NCI-H1694 (cell line): ENCODE measurements around the gene DEDD.

Experiments
- DNase-seq: peaks from one replicate; lab custom pipeline; 2025; lab: John Stamatoyannopoulos, UW

DEDD gene

DNA sequence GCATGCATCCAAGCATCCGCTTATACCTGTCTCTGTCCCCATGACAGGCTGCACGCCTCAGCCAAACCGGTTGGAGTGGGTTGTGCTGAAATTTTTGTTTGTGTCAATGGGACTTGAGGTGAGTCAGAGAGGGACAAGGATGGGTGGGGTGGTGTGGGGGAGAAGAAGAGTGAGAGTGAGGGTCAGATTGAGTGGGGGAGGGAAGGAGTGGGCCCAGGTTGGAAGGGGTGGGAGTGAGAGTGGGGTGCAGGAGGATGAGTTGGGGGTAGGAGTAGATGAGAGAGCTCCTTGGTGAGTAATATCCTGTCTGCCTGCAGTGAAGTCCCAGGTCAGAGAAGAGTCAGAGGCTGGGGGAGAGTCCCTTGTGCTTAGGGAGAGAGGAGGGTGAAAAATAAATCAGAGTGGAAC is 39.8 kb downstream of the DEDD start:
- DNase-seq, result no peak

GRCh38 chr1:161091796-161092507 is 40.5 kb downstream of the DEDD start:
- DNase-seq, result no peak

DNA sequence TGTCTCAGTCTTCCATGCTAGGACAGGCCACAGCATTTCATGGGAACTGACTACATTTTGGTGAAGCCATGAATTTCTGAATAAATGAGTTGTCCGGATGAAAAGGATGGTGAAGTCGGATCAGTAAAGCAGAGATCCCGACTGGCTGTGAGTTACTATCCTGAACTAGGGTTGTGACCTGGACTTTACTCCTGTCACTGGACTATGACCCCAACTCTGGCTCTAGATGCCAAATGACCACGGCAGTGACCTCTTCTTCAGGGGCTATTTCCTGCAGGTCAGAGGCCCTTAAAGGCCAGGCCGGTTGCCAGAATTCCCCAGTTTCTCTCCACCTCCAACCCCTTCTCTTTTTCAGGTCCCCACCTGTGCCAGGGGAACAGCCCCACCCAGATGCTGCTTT is 41.4 kb downstream of the DEDD start:
- DNase-seq, result no peak

DNA sequence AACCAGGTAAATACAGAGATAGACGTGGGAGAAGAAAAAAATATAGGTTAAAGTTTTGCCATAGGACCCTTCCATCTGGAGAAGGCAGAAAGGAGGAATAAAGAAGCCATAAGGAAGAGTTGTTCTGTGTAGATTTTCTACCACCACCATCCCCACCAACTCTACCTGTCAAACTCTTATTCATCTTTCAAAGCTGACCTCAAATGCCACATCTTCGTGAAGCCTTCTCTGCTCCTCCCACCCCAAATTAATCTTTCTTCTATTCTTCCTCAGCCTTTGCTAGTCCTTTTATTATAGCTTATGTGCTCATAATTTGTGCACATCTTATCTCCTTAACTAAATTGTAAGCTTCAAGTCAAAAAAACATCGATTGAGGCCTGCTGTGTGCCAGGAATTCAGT is 41.9 kb downstream of the DEDD start:
- DNase-seq, result no peak

GRCh38 chr1:161089938-161090337 is 42.5 kb downstream of the DEDD start:
- no peak for DNase-seq

GRCh38 chr1:161089251-161089924 is 43.1 kb downstream of the DEDD start, which contains the start of gene NECTIN4:
Gene NECTIN4 (minus strand): TSS chr1:161089558. CDS start chr1:161089296, 262 bp downstream.
- no peak for DNase-seq

GRCh38 chr1:161088587-161089110 is 43.8 kb downstream of the DEDD start:
- no peak for DNase-seq

- no peak for DNase-seq
Measured at GRCh38 chr1:161086457-161086856, 46.0 kb downstream of the DEDD start.

- DNase-seq, result no peak
Measured at GRCh38 chr1:161085165-161085564, 47.3 kb downstream of the DEDD start.

DNA sequence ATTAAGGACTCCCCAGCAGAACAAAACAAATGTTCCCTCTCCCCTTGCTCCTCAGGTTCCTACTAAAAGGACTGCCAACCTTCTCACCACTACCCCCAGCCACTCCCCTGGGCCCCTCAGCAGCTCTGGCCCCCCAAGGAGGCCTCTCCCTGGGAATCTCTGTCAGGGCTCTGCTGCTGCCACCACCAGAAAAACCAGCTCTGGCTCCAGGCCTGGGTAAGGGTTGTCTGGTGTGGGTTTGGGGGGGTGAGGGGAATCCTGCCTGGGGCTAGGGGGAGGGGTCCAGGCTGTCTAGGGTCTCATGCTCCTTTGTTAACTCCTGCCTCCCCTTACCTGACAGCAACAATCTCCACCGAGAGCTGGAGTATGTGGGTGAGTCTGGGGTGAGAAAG is 47.9 kb downstream of the DEDD start:
- DNase-seq, result no peak

DNA sequence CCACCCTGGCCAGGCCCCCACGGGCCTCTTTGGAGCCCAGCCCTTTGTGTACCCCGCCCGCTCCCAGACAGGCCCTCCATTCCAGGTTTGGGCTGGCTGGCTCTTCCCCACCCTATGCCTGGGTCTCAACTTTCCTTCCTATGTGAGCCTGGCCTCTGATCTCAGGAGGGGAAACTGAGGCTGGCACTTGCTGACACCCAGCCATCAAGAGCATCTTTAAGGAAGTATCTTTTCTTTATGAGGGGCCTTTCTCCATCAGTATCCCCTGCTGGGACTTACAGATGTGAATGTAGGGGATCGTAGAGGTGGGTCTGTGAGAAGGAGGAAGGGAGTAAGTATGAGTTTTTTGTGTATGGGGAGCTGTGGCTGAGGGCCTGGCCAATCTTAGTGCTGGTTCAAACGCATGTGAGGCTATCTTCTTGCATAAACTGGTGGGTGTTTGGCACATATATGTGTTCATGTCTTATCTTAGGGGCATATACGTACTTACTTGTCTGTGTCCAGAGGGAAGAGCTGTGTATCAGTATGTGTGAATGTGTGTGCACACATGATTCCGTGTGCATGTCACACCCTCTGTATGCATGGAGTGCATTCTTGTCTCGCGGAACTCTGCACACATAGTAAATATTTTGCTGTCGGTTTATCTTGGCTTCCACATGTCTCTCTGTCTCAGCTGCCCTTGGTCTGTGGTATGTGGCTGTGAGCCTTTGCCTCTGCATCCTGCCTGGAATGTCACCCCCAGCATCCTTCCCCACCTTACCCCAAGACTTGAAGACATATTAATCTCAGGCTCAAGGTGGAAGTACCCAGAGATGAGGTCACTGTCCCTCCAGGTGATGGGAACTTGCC is 48.5 kb downstream of the DEDD start:
- no peak for DNase-seq

DNA sequence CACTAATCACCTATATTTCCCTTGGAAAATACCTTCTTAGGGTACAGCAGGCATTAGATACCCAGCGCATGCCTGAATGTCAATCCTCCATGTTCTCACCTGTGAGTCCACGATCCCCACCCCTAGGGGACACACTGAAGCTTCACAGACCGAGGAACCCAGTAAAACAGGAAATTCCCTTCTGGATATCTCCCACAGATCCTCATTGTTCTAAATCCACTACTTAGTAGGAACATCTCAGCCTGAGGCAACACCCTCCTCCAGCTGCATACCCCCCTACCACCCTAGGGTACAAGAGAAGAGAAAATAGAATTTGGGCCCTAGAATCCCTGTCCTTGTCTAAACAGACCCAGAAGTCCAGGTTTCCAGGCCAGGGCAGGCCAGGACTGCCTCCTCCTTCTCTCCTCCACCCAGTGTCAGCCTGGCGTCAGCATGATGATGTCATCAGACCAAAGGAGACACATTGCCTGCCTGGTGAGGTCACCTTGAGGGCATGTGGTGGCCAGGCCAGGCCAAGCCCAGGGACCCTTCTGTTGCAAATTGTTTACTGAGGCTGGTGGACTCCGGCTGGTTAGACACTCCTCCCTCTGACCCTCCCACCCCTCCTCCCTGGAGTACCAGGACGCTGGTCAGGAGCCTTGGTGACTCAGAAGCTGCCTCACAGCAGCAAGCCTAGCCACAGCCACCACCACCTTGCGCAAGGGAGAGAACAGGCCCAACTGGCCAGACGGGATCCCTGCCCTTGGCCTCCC is 49.3 kb downstream of the DEDD start:
- no peak for DNase-seq

DNA sequence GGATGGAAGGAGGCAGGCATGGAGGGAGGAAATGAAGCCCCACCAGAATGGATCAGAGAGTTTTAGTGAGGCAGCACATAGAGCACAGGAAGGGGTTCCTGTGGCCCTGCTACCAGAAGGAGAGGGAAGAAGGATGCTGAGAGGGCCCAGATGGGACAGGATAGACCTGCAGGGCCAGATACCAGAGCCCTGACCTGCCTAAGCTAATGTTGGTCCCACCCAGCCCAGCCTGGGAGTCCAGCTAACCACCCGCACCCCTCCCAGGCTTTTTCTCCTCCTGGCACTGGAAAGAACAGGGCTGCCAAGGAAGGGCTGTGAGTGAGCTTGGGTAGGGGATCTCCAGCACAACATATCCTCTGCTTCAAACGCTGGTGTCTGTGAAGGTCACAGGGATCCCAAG is 50.0 kb downstream of the DEDD start:
- DNase-seq, result no peak

DNA sequence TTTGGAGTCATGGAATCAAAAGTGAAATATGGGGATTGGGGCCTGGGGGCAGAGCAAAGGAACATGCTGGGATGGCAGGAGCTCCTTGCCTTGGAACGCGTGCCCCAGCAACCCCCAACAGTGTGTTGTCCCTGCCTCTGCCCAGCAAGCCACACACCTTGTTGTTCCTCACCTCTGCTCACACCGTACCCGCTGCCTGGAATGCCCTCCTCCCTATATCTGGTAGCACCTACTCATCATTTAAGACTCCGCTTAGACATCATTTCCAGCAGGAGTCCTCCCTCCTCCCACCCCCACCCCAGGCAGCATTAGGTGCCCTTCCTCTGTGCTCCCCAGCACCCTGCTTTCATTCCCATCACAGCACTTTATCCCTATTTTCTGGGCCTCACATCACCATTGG is 50.9 kb downstream of the DEDD start:
- no peak for DNase-seq

DNA sequence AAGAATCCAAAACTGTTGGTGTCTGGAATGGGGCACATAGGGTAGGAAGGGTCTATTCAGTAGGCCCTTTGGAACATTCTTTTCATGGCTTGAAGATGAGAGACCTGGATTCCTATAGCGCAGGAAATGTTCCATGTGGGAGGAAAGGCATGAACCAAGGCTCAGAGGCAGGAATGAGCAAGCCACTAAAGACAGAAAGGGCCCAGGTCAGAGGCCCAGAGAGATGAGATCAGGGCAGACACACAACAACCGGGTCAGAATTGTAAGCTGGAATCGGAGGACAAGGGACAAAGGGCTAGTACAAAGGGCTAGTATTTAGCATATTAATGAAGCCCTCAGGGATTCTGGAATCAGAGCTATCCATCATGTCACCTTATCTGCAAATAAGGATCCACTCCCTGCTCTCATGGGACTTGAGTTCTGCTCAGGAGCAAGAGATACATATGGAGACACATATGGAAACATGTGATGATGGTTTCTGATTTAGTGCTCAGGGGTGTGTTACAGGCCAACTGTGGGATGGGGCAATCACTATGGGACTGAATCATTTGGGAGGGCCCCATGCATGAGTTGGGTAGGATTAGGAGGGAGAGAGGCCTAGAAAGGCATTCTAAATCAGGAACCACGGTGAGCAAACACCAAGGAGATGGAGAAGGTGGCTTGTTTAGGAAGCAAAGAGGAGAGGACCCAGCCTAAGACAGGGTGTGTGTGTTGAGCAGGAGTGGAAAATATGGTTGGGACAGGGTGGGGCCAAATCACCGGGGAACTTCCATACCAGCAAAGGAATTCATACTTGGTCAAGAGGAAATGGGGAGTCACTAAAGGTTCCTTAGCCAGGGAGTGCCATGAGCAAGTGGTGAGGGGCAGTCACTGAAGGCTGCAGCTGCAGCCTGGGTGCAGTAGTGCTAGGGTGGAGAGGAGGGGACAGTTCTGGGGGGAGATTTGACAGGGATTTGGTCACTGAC is 51.7 kb downstream of the DEDD start:
- no peak for DNase-seq

GRCh38 chr1:161079436-161080110 is 52.9 kb downstream of the DEDD start:
- no peak for DNase-seq

- no peak for DNase-seq
Measured at GRCh38 chr1:161077426-161077825, 55.0 kb downstream of the DEDD start.

DNA sequence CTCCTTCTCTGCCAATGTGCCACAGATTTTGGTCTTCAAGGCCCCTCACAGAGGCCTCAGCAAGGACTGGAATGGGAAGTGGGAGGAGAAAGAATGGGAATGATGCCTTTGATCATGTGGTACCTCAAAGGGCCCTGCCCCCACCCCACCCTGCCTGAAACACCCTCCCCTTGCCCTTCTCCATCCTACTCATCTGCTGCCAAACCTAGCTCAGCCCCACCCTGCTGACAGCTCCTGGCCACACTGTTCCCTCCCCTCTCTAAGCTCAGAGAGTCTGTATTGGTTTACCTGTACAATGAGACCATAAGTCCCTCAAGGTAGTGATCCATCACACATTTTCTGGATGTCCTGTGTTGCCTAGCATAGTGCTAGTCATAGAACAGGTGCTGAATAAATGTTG is 56.1 kb downstream of the DEDD start:
- no peak for DNase-seq

DNA sequence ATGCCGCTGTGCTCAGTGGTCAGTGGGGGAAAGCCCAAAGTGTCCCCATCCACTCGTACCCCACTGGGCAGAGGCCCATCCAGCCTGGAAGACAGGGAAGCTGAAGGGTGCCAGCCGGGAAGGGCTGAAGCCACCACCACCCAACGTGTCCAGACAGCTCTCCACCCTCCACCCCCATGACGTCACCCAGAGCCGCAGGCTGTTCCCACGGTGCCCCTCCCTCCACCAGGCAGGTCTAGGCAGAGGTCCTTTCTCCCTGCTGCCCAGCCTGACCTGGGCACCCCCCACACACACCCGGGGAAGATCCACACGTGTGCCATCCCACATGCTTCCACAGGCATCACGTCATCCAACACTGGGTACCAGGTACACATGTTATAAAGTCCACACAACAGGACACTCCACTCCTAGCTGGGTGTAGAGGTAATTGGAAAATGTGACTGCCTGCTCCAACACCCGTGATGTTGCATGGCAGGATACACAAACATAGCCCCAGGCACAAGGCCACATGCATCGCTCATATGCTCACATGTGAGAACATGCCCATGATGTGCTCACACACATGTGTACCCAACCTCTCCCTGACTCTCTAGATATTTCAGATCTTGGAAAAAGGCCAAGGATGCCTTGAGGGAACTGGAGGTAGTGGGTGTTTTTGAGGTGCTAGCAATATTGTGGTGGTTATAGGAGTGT is 57.6 kb downstream of the DEDD start:
- DNase-seq, result no peak
